Liver (tissue), 9 donors: Measurements from ENCODE around the gene CD300LD. TPM values are rescaled to one million over a fixed set of nuclear protein-coding genes. Genes with fewer than 3 reads are reported as not detected.

ENCODE experiments used
- DNase-seq: peaks from one replicate; pipeline ENCODE4 v3.0.0-alpha.2; 2017; ENCODE audit warnings: low spot score
- H3K27ac ChIP-seq, 2 donors: one replicate each; pipeline ENCODE4 v1.7.0; 2013; ENCODE audit warnings: inconsistent platforms in 2 of 2, low read length in 2 of 2, control low read depth in 1 of 2, low read depth in 1 of 2, mild to moderate bottlenecking in 1 of 2
- H3K27me3 ChIP-seq, 4 donors: one replicate each; pipeline versions ENCODE4 v1.6.1 to v1.7.0; 2013; ENCODE audit warnings: low read length in 3 of 4, inconsistent platforms in 1 of 4, mild to moderate bottlenecking in 1 of 4, moderate library complexity in 1 of 4; ENCODE audit not compliant: control insufficient read depth in 4 of 4, insufficient read depth in 4 of 4
- H3K36me3 ChIP-seq, 4 donors: one replicate each; pipeline versions ENCODE4 v1.6.1 to v1.7.0; 2013; ENCODE audit warnings: low read length in 3 of 4, mild to moderate bottlenecking in 3 of 4, low read depth in 1 of 4, moderate library complexity in 1 of 4; ENCODE audit not compliant: control insufficient read depth in 4 of 4, insufficient read depth in 3 of 4
- H3K4me1 ChIP-seq, 4 donors: one replicate each; pipeline versions ENCODE4 v1.6.1 to v1.7.0; 2013; ENCODE audit warnings: low read length in 3 of 4, mild to moderate bottlenecking in 3 of 4, moderate library complexity in 1 of 4; ENCODE audit not compliant: control insufficient read depth in 4 of 4, insufficient read depth in 4 of 4
- H3K4me3 ChIP-seq, 3 donors: one replicate each; pipeline versions ENCODE4 v1.6.1 to v1.7.0; 2013; ENCODE audit warnings: low read length in 3 of 3, control low read depth in 1 of 3, low read depth in 1 of 3, mild to moderate bottlenecking in 1 of 3
- H3K9ac ChIP-seq, 2 donors: one replicate each; pipeline ENCODE4 v1.7.0; 2013; ENCODE audit warnings: low read length in 2 of 2, mild to moderate bottlenecking in 2 of 2, moderate library complexity in 2 of 2, control low read depth in 1 of 2, low read depth in 1 of 2
- H3K9me3 ChIP-seq, 4 donors: one replicate each; pipeline versions ENCODE4 v1.6.1 to v1.7.0; 2013; ENCODE audit warnings: low read length in 3 of 4; ENCODE audit not compliant: control insufficient read depth in 4 of 4
- ATF3 ChIP-seq: IDR thresholded peaks from 2 replicates; pipeline ENCODE4 v1.6.1; 2016; ENCODE audit warnings: antibody characterized with exemption
- CTCF ChIP-seq: fragments of 150-350 bp; IDR thresholded peaks from 2 replicates; pipeline ENCODE4 v1.5.1; 2017; ENCODE audit warnings: improper control_type of control experiment, low read depth, low read length; ENCODE audit not compliant: missing input control
- FOXA1 ChIP-seq: IDR thresholded peaks from 2 replicates; pipeline ENCODE4 v1.6.1; 2016; ENCODE audit warnings: antibody characterized with exemption
- FOXA2 ChIP-seq: IDR thresholded peaks from 2 replicates; pipeline ENCODE4 v1.6.1; 2016; ENCODE audit warnings: antibody characterized with exemption
- GABPA ChIP-seq, 2 donors: IDR thresholded peaks in 1 of 2; conservative IDR thresholded peaks in 1 of 2; 2 replicates each; pipeline ENCODE4 v1.6.1; 2016; ENCODE audit warnings: antibody characterized with exemption in 2 of 2, mild to moderate bottlenecking in 1 of 2, moderate library complexity in 1 of 2
- HNF4A ChIP-seq, 2 donors: conservative IDR thresholded peaks; 2 replicates each; pipeline ENCODE4 v1.6.1; 2016; ENCODE audit warnings: antibody characterized with exemption in 2 of 2, mild to moderate bottlenecking in 2 of 2
- MAX ChIP-seq: IDR thresholded peaks from 2 replicates; pipeline ENCODE4 v1.6.1; 2016; ENCODE audit warnings: antibody characterized with exemption
- NR2F2 ChIP-seq: IDR thresholded peaks from 2 replicates; pipeline ENCODE4 v1.6.1; 2016; ENCODE audit warnings: antibody characterized with exemption
- RAD21 ChIP-seq, 2 donors: IDR thresholded peaks; 2 replicates each; pipeline ENCODE4 v1.6.1; 2016; ENCODE audit warnings: antibody characterized with exemption in 2 of 2, mild to moderate bottlenecking in 2 of 2
- REST ChIP-seq: IDR thresholded peaks from 2 replicates; pipeline ENCODE4 v1.6.1; 2016; ENCODE audit warnings: antibody characterized with exemption, mild to moderate bottlenecking
- RXRA ChIP-seq, 2 donors: IDR thresholded peaks; 2 replicates each; pipeline ENCODE4 v1.6.1; 2017 to 2018; ENCODE audit warnings: antibody characterized with exemption in 2 of 2, mild to moderate bottlenecking in 1 of 2
- SP1 ChIP-seq: IDR thresholded peaks from 2 replicates; pipeline ENCODE4 v1.6.1; 2018; ENCODE audit warnings: antibody characterized with exemption, mild to moderate bottlenecking
- YY1 ChIP-seq: IDR thresholded peaks from 2 replicates; pipeline ENCODE4 v1.6.1; 2016; ENCODE audit warnings: antibody characterized with exemption, mild to moderate bottlenecking
- WGBS: extraction: QIAGEN DNeasy Blood & Tissue Kit; methylation state at CpG from one replicate; pipeline ENCODE4 v1.1.7; 2013; 5-methylcytosine and 5-hydroxymethylcytosine counted together
- polyA plus RNA-seq, 2 donors: library from polyadenylated mRNA; stranded (reverse) in 1 of 2; unstranded in 1 of 2; fragments of 200-250 nt in 1 of 2; fragments of >200 nt in 1 of 2; fragmentation: Nextera tagmentation in 1 of 2; extraction: Ambion mirVana in 1 of 2; gene quantifications; one replicate each; pipeline versions ENCODE4 v1.2.1 to v1.2.3, GENCODE V29; 2013 to 2015
- total RNA-seq, 2 donors: library from RNA; depleted of rRNA; stranded (reverse); fragments of >200 nt; gene quantifications; one replicate each; pipeline ENCODE4 v1.2.3, GENCODE V29; 2014
- donor health status: healthy.
- donor health status: healthy.
- donor health status: healthy.
- donor health status: healthy.
- donor health status: healthy.

Gene CD300LD
- total and polyA plus RNA-seq, 4 donors: 0.08 TPM; not detected in 3

- H3K27me3 ChIP-seq: peaks cover 0 to 5% (median 0%) of the 10 kb centered on the region in 4 donors
- no peak for TF ChIP-seq RAD21 (IDR thresholded peaks at IDR 0.05)
- TF ChIP-seq SP1: no peak
- TF ChIP-seq REST: no peak
- no peak for TF ChIP-seq RXRA (IDR thresholded peaks at IDR 0.05)
- TF ChIP-seq FOXA1: no peak
- TF ChIP-seq GABPA (IDR thresholded peaks at IDR 0.05 in 1 of 2, conservative IDR thresholded peaks at IDR 0.05 in 1 of 2): no peak
- TF ChIP-seq ATF3: no peak
- TF ChIP-seq FOXA2: no peak
- no peak for TF ChIP-seq MAX
- no peak for TF ChIP-seq YY1
- no peaks in the 10 kb centered on the region for H3K4me1 ChIP-seq
- H3K9me3 ChIP-seq: no peaks in the 10 kb centered on the region
- no peak overlapping the region for H3K9ac ChIP-seq
- DNase-seq: no peak
- no peak overlapping the region for H3K27ac ChIP-seq
- 93% methylated on average over 3 of the region's 3 CpGs for WGBS
- no peaks in the 10 kb centered on the region for H3K36me3 ChIP-seq
- H3K4me3 ChIP-seq: no peak overlapping the region
Observed at GRCh38 chr17:74608511-74608910, 16.4 kb upstream of the CD300LD start.

GRCh38 chr17:74607221-74607620, 15.1 kb upstream of the CD300LD start:
- DNase-seq: no peak
- Histone ChIP-seq H3K4me3 (no peak overlapping the region), H3K9me3 (no peaks in the 10 kb centered on the region), H3K9ac (no peak overlapping the region), H3K36me3 (no peaks in the 10 kb centered on the region), H3K27me3 (peaks cover 0 to 7% (median under 1%) of the 10 kb centered on the region in 4 donors), H3K27ac (no peak overlapping the region), H3K4me1 (no peaks in the 10 kb centered on the region)
- 69% methylated on average over 1 of the region's 1 CpG for WGBS
- no peak for TF ChIP-seq HNF4A (conservative IDR thresholded peaks at IDR 0.05)
- TF ChIP-seq NR2F2: no peak
- TF ChIP-seq RAD21 (IDR thresholded peaks at IDR 0.05): no peak
- no peak for TF ChIP-seq CTCF
- TF ChIP-seq SP1: no peak
- TF ChIP-seq MAX: no peak
